GM19463 (cell line): Measurements from ENCODE around the gene LDB2.

Experiments
- ATAC-seq: cut with Tn5 transposase; IDR thresholded peaks from one replicate; pipeline ENCODE4 v1.9.1; 2021; ENCODE audit warnings: mild to moderate bottlenecking, moderate library complexity; ENCODE audit not compliant: unreplicated experiment

Gene LDB2

GRCh38 chr4:16844816-16845586 lies 53.4 kb downstream of the LDB2 start:
- no peak for ATAC-seq

GRCh38 chr4:16843831-16844508 lies 54.5 kb downstream of the LDB2 start:
- no peak for ATAC-seq

- ATAC-seq = no peak
These were observed 60.1 kb downstream of the LDB2 start for GRCh38 chr4:16838226-16838875.

- ATAC-seq = no peak
These were observed 61.0 kb downstream of the LDB2 start for GRCh38 chr4:16837475-16837874.

GRCh38 chr4:16836324-16836723 lies 62.1 kb downstream of the LDB2 start:
- no peak for ATAC-seq

GRCh38 chr4:16835597-16836247 lies 62.7 kb downstream of the LDB2 start:
- ATAC-seq = no peak

- ATAC-seq = no peak
These were observed 63.6 kb downstream of the LDB2 start for GRCh38 chr4:16834814-16835213.

GRCh38 chr4:16833722-16834121 lies 64.7 kb downstream of the LDB2 start:
- ATAC-seq = no peak

- ATAC-seq = no peak
These were observed 68.4 kb downstream of the LDB2 start for GRCh38 chr4:16830081-16830480.

- ATAC-seq = no peak
These were observed 70.4 kb downstream of the LDB2 start for GRCh38 chr4:16827794-16828724.

GRCh38 chr4:16827045-16827444 lies 71.4 kb downstream of the LDB2 start:
- ATAC-seq = no peak

GRCh38 chr4:16826406-16826910 lies 72.0 kb downstream of the LDB2 start:
- no peak for ATAC-seq

- no peak for ATAC-seq
These were observed 74.1 kb downstream of the LDB2 start for GRCh38 chr4:16824278-16824806.

GRCh38 chr4:16820329-16820728 lies 78.1 kb downstream of the LDB2 start:
- no peak for ATAC-seq

- no peak for ATAC-seq
These were observed 78.8 kb downstream of the LDB2 start for GRCh38 chr4:16819652-16820051.

- no peak for ATAC-seq
These were observed 80.4 kb downstream of the LDB2 start for GRCh38 chr4:16818005-16818404.

GRCh38 chr4:16817286-16817685 lies 81.2 kb downstream of the LDB2 start:
- no peak for ATAC-seq

- ATAC-seq = no peak
These were observed 84.1 kb downstream of the LDB2 start for GRCh38 chr4:16814361-16814760.

GRCh38 chr4:16812041-16812440 lies 86.4 kb downstream of the LDB2 start:
- no peak for ATAC-seq

- no peak for ATAC-seq
These were observed 88.5 kb downstream of the LDB2 start for GRCh38 chr4:16809943-16810342.
